ENCODE measurements around the gene MARK2.

The MARK2 gene

GRCh38 chr11:63909591-63910506 is 70.9 kb downstream of the MARK2 start:
- H3K9me3 ChIP-seq (ENCODE audit: control insufficient read depth, insufficient read depth, low read length) = no peaks in the 10 kb centered on the region
- H3K4me1 ChIP-seq (ENCODE audit: control insufficient read depth, insufficient read depth, low read length) = peaks cover 40% of the 10 kb centered on the region
- H3K9ac ChIP-seq (ENCODE audit: low read depth, low read length) = no peak overlapping the region
- H3K27ac ChIP-seq (ENCODE audit: low read depth, low read length) = peak overlapping the region; percentile 67
- peak overlapping the region; percentile 26; the same call in 1 of the 2 replicates for H3K4me3 ChIP-seq (ENCODE audit: low read depth, low read length)
- H3K27me3 ChIP-seq (ENCODE audit: control insufficient read depth, insufficient read depth, low read length) = no peaks in the 10 kb centered on the region
- peaks cover 36% of the 10 kb centered on the region for H3K36me3 ChIP-seq (ENCODE audit: control insufficient read depth, insufficient read depth, low read length)

GRCh38 chr11:63910675-63911074 is 71.8 kb downstream of the MARK2 start:
- H3K27me3 ChIP-seq (ENCODE audit: control insufficient read depth, insufficient read depth, low read length) = no peaks in the 10 kb centered on the region
- H3K36me3 ChIP-seq (ENCODE audit: control insufficient read depth, insufficient read depth, low read length) = peaks cover 34% of the 10 kb centered on the region
- peaks cover 44% of the 10 kb centered on the region for H3K4me1 ChIP-seq (ENCODE audit: control insufficient read depth, insufficient read depth, low read length)
- H3K9me3 ChIP-seq (ENCODE audit: control insufficient read depth, insufficient read depth, low read length) = no peaks in the 10 kb centered on the region
- no peak overlapping the region for H3K4me3 ChIP-seq (ENCODE audit: low read depth, low read length)
- no peak overlapping the region for H3K9ac ChIP-seq (ENCODE audit: low read depth, low read length)
- H3K27ac ChIP-seq (ENCODE audit: low read depth, low read length) = peak overlapping the region; percentile 69

- peaks cover 29% of the 10 kb centered on the region for H3K36me3 ChIP-seq (ENCODE audit: control insufficient read depth, insufficient read depth, low read length)
- no peaks in the 10 kb centered on the region for H3K27me3 ChIP-seq (ENCODE audit: control insufficient read depth, insufficient read depth, low read length)
Measured at GRCh38 chr11:63911440-63911839, 72.5 kb downstream of the MARK2 start.

GRCh38 chr11:63911876-63912275 is 73.0 kb downstream of the MARK2 start:
- no peak overlapping the region for H3K9ac ChIP-seq (ENCODE audit: low read depth, low read length)
- H3K36me3 ChIP-seq (ENCODE audit: control insufficient read depth, insufficient read depth, low read length) = peaks cover 29% of the 10 kb centered on the region
- no peak overlapping the region for H3K4me3 ChIP-seq (ENCODE audit: low read depth, low read length)
- H3K9me3 ChIP-seq (ENCODE audit: control insufficient read depth, insufficient read depth, low read length) = no peaks in the 10 kb centered on the region
- peaks cover 42% of the 10 kb centered on the region for H3K4me1 ChIP-seq (ENCODE audit: control insufficient read depth, insufficient read depth, low read length)
- H3K27me3 ChIP-seq (ENCODE audit: control insufficient read depth, insufficient read depth, low read length) = no peaks in the 10 kb centered on the region
- no peak overlapping the region for H3K27ac ChIP-seq (ENCODE audit: low read depth, low read length)

More at GRCh38 chr11:63911440-63911839, 72.5 kb downstream of the MARK2 start:
- no peak overlapping the region for H3K27ac ChIP-seq (ENCODE audit: low read depth, low read length)
- H3K4me1 ChIP-seq (ENCODE audit: control insufficient read depth, insufficient read depth, low read length) = peaks cover 44% of the 10 kb centered on the region
- no peak overlapping the region for H3K9ac ChIP-seq (ENCODE audit: low read depth, low read length)
- no peaks in the 10 kb centered on the region for H3K9me3 ChIP-seq (ENCODE audit: control insufficient read depth, insufficient read depth, low read length)
- no peak overlapping the region for H3K4me3 ChIP-seq (ENCODE audit: low read depth, low read length)

- Histone ChIP-seq H3K9ac (ENCODE audit: low read depth, low read length) (no peak overlapping the region), H3K4me1 (ENCODE audit: control insufficient read depth, insufficient read depth, low read length) (peaks cover 38% of the 10 kb centered on the region), H3K9me3 (ENCODE audit: control insufficient read depth, insufficient read depth, low read length) (no peaks in the 10 kb centered on the region), H3K27me3 (ENCODE audit: control insufficient read depth, insufficient read depth, low read length) (no peaks in the 10 kb centered on the region), H3K36me3 (ENCODE audit: control insufficient read depth, insufficient read depth, low read length) (peaks cover 29% of the 10 kb centered on the region), H3K27ac (ENCODE audit: low read depth, low read length) (no peak overlapping the region), H3K4me3 (ENCODE audit: low read depth, low read length) (no peak overlapping the region)
Measured at GRCh38 chr11:63912678-63913077, 73.8 kb downstream of the MARK2 start.

- Histone ChIP-seq H3K27me3 (ENCODE audit: control insufficient read depth, insufficient read depth, low read length) (no peaks in the 10 kb centered on the region), H3K27ac (ENCODE audit: low read depth, low read length) (no peak overlapping the region), H3K4me1 (ENCODE audit: control insufficient read depth, insufficient read depth, low read length) (peaks cover 32% of the 10 kb centered on the region), H3K4me3 (ENCODE audit: low read depth, low read length) (no peak overlapping the region), H3K36me3 (ENCODE audit: control insufficient read depth, insufficient read depth, low read length) (peaks cover 29% of the 10 kb centered on the region), H3K9ac (ENCODE audit: low read depth, low read length) (no peak overlapping the region), H3K9me3 (ENCODE audit: control insufficient read depth, insufficient read depth, low read length) (no peaks in the 10 kb centered on the region)
Measured at GRCh38 chr11:63913866-63914830, 75.2 kb downstream of the MARK2 start.

- Histone ChIP-seq H3K27me3 (ENCODE audit: control insufficient read depth, insufficient read depth, low read length) (no peaks in the 10 kb centered on the region), H3K36me3 (ENCODE audit: control insufficient read depth, insufficient read depth, low read length) (peaks cover 29% of the 10 kb centered on the region), H3K9ac (ENCODE audit: low read depth, low read length) (no peak overlapping the region), H3K27ac (ENCODE audit: low read depth, low read length) (no peak overlapping the region), H3K4me3 (ENCODE audit: low read depth, low read length) (peak overlapping the region; percentile 79), H3K9me3 (ENCODE audit: control insufficient read depth, insufficient read depth, low read length) (no peaks in the 10 kb centered on the region), H3K4me1 (ENCODE audit: control insufficient read depth, insufficient read depth, low read length) (peaks cover 32% of the 10 kb centered on the region)
Measured at GRCh38 chr11:63914896-63915691, 76.2 kb downstream of the MARK2 start.

- peak overlapping the region; percentile 86 for H3K9ac ChIP-seq (ENCODE audit: low read depth, low read length)
- H3K4me3 ChIP-seq (ENCODE audit: low read depth, low read length) = peak overlapping the region; percentile 79
- H3K27ac ChIP-seq (ENCODE audit: low read depth, low read length) = peak overlapping the region; percentile 99
- H3K4me1 ChIP-seq (ENCODE audit: control insufficient read depth, insufficient read depth, low read length) = peaks cover 30% of the 10 kb centered on the region
- peaks cover 29% of the 10 kb centered on the region for H3K36me3 ChIP-seq (ENCODE audit: control insufficient read depth, insufficient read depth, low read length)
- no peaks in the 10 kb centered on the region for H3K27me3 ChIP-seq (ENCODE audit: control insufficient read depth, insufficient read depth, low read length)
- H3K9me3 ChIP-seq (ENCODE audit: control insufficient read depth, insufficient read depth, low read length) = no peaks in the 10 kb centered on the region
Measured at GRCh38 chr11:63915961-63916836, 77.3 kb downstream of the MARK2 start.

GRCh38 chr11:63916837-63917691 is 78.2 kb downstream of the MARK2 start, which contains the start of gene RCOR2:
Gene RCOR2, minus strand, starts transcription at chr11:63917164. Its CDS starts 708 bp downstream, at chr11:63916456.
- no peaks in the 10 kb centered on the region for H3K9me3 ChIP-seq (ENCODE audit: control insufficient read depth, insufficient read depth, low read length)
- H3K9ac ChIP-seq (ENCODE audit: low read depth, low read length) = peak within 1 kb of the TSS; percentile 91
- H3K4me1 ChIP-seq (ENCODE audit: control insufficient read depth, insufficient read depth, low read length) = peaks cover 33% of the 10 kb centered on the region
- peak within 1 kb of the TSS; percentile 79 for H3K4me3 ChIP-seq (ENCODE audit: low read depth, low read length)
- H3K27ac ChIP-seq (ENCODE audit: low read depth, low read length) = peak within 1 kb of the TSS; percentile 99
- peaks cover 28% of the 10 kb centered on the region for H3K36me3 ChIP-seq (ENCODE audit: control insufficient read depth, insufficient read depth, low read length)
- H3K27me3 ChIP-seq (ENCODE audit: control insufficient read depth, insufficient read depth, low read length) = no peaks in the 10 kb centered on the region
